AG20443 (cell line): Measurements from ENCODE around the gene MTCL1.

ENCODE experiments used
- DNase-seq: peaks from one replicate; pipeline ENCODE4 v3.0.0; 2012; ENCODE audit warnings: low spot score, mixed read lengths

The MTCL1 gene

DNA sequence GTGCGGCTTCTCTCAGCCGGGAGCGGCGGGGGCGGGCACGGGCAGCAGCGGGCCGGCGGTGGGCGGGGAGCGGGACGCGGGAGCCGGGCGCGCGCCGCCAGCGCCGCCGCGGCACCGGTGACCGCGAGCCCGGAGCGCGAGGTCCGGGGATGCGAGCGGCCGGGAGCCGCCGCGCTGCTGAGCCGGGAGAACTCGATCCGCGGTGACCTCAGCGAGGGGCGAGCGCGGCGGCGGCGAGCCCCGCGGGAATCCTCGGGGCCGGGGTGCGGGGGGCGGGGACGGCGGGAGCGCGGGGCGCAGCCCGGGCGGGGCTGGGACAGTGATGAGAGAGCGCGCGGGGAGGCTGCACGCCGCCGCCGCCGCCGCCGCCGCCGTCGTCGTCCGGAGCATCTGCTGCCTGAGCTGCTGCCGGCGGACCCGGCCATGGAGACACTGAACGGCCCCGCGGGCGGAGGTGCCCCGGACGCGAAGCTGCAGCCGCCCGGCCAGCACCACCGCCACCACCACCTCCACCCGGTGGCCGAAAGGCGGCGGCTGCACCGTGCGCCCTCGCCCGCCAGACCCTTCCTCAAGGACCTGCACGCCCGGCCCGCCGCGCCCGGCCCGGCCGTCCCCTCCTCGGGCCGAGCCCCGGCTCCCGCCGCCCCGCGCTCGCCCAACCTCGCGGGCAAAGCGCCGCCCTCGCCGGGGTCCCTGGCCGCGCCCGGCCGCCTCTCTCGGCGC is at the start of gene MTCL1:
TSS of gene MTCL1 (plus strand) at position 319 of the 723 bp plus-strand sequence. CDS start at position 424, 105 bp downstream.
- DNase-seq: peak; percentile 86

DNA sequence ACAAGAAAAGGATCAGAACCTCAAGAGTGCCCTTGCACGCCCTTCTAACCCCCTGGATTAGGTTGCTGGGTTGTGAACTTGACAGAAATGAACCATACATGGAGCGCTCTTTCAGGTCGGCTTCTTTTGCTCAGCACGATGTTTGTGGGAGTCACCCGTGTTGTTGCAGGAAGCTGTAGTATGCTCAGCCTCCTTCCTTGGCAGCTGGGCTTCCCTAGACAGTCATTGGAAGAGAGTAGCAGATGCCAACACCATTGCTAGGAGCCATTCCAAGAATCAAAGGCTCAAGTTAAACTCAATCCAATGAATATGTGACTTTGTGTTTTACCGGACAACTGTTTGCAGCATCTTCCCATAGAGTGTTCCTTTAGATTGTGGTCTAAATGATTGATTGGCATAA is 49.1 kb upstream of the MTCL1 start:
- DNase-seq: no peak

DNA sequence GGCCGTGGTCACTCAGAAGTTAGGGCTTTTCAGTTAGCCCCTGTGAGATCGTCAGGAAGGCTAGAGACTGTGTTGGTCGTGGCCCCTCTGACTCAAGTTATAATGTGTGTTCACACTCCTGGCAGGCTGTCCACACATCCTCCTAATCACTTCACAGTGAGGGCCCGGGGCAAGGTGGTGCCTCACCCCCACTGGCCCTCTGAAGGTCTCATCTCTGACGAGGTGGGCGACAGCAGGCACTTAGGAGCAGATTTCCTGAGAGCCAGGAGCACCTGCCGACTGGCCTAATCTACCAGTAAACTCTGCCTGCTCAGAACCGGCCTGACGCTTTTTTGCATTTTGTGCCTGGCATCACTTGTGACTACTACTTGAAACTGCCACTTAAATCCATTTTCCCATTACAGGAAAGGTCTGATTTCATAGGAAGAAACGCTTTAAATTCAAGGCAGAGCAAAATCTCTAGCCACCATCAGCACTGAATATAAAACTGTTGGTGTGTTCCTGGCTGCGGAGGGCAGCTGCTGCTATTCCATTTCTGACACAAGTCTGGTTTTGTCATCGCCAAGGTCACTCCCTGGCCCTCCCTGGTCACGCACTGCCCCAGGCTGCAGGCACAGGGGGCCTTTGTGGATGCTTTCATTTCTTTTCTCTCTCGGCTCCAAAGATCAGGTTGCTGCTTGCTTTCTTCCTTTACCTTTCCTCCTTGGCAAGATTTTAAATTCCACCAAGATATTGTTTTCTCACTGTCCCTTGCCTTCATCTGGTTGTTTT is 48.1 kb upstream of the MTCL1 start:
- no peak for DNase-seq

DNA sequence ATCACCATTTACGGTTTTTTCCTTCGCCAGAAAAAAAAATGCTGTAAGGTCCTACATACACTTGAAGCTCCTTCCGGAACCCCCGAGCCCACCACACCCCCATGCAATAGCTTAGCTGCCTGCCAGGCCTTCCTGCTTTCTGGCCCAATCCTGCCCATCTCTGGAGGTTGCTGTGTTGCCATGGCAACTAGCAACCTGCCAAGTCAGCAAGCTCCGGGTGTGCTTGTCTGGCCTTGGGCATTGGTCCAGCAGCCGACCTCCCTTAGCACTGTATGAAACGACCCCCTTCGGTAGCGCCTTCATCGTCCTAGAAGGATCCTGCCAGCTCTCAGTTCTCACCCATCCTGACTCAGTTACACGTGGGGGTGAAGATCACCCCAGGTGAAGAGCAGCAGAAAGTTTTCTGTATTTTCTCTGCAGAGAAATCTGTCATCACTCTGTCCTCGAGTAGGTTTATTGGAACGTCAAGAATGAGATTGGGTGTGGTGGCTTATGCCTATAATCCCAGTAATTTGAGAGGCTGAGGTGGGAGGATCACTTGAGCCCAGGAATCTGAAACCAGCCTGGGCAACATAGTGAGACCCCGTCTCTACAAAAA is 47.4 kb upstream of the MTCL1 start:
- DNase-seq: no peak

DNA sequence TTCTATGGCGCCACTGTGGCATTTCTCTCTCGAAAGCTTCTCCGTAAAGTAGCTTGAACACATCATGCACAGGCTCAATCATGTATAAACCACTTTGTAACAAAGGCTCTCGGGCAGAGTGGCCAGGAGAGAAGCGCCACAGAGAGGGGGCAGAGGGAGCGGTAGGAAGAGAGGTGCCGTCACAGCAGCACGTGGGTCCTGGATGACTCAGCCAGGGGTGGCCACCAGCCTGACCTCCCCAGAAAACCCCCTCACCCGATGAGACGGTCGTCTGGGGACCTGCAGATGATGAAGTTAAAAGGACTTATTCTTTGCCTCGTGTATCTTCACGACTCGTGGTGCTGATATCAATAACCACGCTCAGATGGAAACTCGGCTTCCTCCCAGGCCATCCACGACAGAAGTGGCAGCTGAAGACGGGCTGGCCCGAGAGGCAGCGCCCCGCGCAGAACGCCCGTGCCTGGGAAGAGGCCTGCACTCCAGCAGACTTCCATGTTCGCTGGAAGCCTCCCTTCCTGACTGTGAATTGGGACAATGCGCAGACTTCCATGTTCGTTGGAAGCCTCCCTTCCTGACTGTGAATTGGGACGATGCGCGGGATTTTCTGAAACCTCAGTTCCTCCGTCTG is 46.4 kb upstream of the MTCL1 start:
- no peak for DNase-seq

DNA sequence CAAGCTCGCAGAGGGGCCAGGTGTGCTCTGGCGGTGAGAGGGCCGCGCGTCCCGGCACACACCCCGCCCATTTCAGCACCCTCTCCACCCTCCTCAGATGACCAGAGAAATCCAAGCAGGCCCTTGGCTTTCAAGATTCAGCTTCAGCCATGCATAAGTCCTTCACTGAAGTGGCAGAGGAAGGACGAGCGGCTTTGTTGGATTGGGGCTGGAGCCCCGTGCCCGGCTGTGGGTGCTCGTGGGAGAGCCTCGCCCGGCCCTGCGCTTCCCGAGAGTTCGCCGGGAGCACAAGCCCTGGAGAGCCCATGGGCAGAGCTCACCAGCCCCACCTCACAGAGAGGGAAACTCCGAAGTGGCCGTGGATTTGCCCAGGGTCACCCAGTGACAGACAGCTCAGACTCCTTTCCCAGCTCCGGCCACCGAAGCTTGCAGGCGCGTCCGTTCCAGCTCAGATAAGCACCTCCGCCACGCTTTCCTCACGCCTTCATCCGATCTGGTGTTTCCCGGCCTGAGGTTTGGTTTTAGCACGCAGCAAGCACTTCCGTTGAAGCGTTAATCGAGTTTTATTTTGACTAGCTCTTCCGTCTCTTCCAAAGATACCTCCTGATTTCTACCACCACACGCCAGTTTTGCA is 45.6 kb upstream of the MTCL1 start:
- no peak for DNase-seq

DNA sequence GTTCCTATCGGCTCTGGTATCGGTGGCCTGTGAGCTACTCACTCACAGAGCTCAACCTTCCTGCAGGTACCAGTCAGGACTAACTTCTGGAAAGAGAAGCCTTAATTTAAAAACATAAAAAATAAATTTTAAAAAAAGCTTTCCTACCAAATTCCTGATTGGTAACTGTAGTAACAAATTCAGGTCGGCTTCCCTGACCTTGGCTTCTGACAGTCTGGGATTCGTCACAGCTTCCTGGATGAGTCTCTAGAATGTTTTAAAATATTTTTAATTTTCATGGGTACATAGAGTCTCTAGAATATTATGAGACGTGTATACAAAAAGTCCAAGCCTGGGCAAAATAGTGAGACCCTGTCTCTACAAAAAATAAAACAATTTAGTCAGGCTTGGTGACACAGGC is 45.0 kb upstream of the MTCL1 start:
- DNase-seq: no peak

DNA sequence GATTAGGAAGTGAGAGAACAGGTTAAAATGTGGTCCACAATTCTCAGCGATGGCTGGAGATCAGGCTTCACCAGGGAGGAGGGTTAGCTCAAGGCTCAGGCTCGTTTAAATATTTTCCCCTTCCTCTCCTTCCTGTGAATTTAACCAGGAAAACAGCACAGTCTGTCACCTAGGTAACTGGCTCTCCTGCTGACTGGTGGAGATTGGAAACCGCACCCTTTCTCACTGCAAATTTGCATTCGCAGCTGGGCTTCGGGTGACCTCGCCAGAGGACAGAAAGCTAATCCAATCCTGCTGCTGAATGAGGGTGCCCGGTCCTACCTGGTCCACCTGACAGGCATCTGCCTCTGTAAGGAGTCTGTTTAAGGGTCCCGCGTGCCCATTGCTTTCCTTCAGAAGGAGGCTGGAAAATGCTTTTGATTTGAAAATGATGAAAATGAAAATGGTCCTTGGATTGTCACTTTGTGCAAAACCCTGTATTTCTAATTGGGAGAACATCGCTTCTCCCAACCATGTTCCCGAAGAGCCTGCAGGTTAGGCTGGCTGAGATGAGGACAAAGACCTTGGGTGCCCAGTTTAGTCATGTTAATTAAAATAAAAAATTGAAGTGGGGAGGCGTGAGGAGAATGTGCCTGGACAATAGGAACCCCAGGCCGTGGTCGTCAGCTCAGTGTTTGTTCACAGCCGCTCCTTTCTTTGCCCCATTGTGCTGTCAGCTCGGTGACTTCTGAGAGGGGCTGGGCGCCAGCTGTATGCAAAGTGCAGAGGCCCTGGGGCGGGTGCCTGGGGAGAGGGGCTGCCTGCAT is 43.4 kb upstream of the MTCL1 start:
- DNase-seq: peak; percentile 72

DNA sequence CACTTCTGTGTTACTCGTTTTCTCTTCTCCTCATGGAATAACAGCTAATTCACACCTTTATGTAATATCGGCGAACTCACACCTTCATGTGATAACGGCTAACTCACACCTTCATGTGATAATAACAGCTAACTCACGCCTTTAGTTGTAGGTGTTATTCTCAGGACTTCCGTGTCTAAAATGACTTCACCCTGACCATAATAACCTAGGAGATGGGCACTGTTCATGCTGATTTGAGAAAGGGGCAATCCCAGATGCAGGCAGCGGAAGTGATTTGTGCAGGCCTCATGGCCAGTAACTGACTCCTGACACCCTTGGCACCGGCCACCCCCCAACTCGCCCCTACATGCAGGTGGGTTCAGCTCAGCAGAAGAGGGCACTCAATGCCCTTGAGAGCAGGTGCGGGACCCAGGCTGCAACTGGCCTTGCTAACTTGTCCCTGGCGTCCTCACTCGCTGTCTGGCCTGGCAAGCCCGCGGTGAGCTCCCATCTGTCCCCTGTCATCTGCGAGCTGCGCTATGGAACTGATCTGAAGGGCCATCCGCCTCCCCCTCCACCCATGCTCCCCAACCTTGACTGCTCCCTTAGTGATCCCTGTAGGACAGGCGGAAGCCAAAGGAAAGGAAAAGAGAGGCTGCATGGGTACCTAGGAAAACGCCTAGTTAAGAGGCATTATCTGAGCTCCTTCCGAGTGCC is 42.6 kb upstream of the MTCL1 start:
- no peak for DNase-seq

DNA sequence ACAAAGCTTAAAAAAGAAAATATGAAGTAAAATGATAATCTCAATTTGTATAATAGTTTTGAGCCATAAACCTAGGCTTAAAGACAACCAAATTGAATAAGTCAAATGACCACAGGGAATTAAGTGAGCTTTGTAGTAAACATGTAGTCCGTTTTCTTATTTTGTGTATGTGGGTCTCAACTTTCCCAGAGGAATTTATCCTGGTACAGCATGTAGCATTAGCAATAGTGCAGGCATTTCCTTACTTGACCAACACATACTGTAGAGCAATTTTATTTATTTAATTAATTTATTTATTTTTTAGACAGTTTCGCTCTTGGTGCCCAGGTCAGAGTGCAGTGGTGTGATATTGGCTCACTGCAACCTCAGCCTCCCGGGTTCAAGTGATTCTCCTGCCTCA is 37.5 kb upstream of the MTCL1 start:
- no peak for DNase-seq

DNA sequence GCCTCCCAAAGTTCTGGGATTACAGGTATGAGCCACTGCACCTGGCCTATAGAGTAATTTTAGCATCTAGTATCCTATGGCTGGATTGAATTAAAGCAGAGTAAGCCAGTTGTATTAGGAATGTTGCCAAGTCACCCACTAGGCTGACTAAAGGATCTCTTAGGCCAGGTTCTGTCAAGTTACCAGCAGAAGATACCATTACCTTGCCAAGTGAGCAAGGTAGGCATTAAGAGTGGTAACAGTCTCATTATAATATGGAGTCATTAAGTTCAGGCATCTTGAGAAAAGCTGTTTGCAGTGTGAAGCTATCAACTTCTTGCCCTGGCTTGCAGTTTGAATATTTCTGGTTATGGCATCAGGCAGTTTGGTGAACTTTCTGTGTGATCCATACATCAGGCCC is 37.0 kb upstream of the MTCL1 start:
- no peak for DNase-seq

DNA sequence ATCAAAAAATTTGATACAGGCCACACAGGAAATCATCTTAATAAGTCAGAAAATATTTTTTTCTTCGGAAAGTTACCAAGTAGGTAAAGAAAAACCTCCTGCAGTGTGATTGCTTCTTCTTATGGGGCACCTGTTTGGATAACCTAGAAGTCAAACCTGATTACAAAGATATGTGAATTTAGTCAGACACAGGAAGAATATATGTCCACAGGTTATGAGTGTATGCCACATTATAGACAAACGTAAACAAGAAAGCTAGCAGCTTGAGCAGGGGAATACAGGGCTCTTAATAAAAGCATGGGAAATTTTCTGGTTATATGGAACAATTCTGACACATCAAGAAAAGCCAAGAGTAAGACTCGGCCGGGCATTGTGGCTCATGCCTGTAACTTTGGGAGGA is 35.8 kb upstream of the MTCL1 start:
- no peak for DNase-seq

DNA sequence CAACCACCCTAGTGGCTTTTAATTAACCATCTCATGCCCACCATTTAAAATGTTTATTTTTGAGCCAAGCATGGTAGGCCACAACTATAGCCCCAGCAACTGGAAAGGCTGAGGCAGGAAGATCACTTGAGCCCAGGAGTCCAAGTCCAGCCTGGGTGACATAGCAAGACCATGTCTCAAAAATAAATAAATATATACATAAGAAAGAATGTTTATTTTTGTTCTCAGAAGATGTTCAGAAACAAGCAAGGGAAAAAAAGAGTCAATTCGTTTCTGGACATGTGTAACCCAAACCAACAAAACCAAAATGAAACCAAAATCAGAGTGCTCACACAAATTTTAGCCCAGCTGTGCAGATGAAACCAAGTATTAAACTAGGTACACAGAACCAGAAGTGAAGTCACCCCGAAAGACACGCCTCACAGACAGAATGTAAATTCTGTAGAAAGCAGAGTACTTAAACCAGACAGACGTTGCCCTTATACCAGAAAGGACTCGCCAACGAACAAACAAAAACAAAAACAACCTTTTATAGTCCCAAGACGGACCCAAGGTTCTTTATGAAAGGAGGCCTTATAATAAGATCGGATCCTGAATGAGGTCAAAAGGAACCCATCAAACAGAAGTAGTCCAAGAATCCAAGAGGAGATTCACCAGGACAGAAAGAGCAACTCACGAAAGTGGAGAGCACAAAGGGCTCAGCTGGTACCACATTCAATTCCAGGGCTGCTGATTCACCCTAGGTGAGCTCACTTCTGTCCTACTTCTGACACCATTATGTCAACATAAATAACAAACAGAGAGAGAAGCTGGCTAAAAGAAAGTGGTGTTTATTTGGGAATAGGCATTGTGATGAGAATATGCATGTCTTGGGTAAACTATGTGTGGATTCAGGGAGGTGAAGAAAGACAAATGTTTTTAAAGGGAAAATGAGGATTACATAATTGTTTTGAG is 31.8 kb upstream of the MTCL1 start:
- no peak for DNase-seq

DNA sequence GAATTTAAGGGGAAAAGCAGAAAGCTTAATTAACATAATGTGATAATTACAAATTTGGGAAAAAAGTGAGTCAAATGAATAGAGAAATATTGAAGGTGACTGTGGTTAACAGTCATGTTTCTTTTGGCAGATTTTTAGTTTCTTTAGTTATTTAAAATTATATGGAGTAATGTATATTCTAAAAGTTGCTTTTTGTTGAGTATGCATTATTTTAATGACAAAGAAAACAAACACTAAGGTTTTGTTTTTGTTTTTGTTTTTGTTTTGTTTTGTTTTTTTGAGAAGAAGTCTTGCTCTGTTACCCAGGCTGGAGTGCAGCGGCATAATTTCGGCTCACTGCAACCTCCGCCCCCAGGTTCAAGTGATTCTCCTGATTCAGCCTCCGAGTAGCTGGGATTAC is 30.3 kb upstream of the MTCL1 start:
- no peak for DNase-seq

DNA sequence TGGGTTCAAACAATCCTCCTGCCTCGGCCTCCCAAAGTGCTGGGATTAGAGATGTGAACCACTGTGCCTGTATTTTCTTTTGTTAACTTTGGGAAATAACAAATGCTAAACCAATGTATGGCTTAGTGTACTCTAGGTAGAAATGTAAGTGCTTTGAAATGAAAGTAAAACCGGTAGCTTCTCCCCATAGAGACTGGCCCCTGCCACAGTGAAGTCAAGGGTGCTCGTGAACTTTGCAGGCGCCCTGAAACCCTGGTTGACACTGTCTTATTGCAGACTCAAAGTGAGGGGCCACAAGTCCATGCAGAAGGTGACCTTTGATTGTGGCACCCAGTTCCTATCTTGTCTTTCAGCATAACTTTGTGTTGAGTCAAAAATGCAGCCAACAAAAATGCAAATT is 24.2 kb upstream of the MTCL1 start:
- DNase-seq: no peak

DNA sequence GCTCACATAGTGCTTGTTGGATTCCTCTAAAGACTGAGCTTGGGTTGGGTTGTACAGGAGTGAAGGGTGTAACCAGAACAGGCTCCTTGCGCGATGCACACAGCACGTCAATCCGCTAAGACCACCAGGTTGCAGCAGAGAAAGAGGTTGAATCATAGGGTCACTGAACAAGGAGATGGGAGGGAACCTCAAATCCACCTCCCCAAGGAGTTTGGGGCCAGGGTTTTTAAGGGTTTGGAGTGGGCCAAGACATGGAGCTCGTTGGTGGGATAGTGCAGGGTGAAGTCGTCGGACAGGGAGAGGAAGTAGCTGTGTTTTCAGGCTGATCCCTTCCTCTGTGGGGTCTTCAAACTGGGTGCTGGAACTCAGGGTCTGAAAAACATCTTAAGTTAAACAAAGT is 20.8 kb upstream of the MTCL1 start:
- DNase-seq: no peak

DNA sequence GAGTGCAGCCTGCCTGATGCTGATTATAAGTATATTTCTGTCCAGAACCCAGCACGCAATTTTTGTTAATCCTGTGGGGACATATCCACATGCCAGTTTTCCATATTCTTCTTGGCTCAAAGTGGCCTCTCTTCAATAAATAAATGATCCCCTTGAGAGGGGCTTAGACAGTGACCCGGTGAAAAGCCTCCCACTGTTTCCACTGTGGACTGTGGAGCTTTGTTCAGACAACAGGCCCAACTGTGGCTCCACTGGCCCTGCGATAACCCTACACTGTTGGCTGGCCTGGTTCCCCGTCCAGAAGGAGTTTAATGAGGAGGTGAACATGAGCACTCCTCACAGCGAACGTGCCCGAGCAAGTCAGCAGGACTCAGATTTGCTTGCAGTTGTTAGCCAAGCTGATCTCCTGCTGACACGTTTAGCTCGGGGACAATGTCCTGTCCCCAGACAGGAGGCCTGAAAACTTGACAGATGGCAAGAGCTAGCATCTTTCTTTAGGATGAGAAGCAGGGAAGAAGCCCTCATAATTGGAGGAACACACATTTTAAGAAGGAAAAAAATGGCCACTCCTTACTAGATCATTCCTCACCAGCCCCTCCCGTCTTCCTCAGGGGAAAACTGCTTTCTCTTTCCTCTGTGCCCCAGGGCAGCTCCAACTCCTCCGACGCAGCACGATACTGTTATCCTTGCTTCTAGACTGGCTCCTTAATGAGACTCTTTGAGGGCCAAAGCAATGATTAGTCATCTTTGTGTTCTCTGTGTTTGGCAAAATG is 20.0 kb upstream of the MTCL1 start:
- DNase-seq: peak; percentile 85

DNA sequence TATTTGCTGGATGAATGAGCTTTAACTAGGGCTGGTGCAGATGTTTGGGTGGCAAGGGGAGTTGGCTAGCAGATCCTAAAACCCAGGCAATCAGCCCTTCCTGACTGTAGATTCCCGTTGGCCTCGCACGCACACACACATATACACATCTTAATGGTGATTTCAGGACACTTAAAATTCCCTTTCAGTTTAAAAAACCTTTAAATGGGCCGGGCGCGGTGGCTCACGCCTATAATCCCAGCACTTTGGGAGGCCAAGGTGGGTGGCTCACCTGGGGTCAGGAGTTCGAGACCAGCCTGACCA is 19.5 kb upstream of the MTCL1 start:
- DNase-seq: no peak

DNA sequence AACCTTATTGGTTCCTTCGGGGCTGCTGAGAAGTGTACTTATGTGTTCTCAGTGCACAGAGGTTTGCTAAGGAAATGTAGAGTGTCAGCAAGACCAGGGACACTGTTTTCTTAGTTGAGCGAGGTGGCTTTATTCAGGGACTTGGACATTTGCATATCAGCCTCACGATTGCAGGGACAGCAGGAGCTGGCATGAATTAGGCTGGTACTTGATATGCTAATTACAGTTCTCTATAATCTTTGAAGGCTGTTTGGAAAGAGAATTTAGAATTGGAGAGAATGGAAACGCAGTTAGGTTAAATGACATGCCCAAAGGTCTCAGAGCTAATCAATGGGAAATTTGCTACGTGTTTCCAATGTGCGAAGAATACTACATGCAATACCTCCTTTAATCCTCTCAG is 18.7 kb upstream of the MTCL1 start:
- no peak for DNase-seq
